H7 (cell line): ENCODE measurements around the gene HOXB8. TPM values are rescaled to one million over a fixed set of nuclear protein-coding genes. Genes with fewer than 3 reads are reported as not detected.

Experiments used
- total RNA-seq: library from RNA; depleted of rRNA; stranded (reverse); fragments of >200 nt; shearing (Covaris generic); gene quantifications from 2 replicates; pipeline ENCODE4 v1.2.3, GENCODE V29; 2014; rRNA removed

HOXB8 gene
- total RNA-seq, 1 experiment from 2014 or later = not detected

Other genes starting within 250 kb of the HOXB8 start
- gene SKAP1, start 185.1 kb downstream of the HOXB8 start, total RNA-seq = not detected in 2 replicates
- gene HOXB1, start 84.3 kb downstream of the HOXB8 start, total RNA-seq = 4.5 and 6.4 TPM in 2 replicates
- gene HOXB2, start 70.2 kb downstream of the HOXB8 start, total RNA-seq = 11.8 and 16.1 TPM in 2 replicates
- gene HOXB4, start 36.9 kb downstream of the HOXB8 start, total RNA-seq = 0.03 TPM in 1 of 2 replicates, not detected in the other
- 4.5 and 6.8 TPM in 2 replicates for gene HOXB3, start 25.1 kb downstream of the HOXB8 start, total RNA-seq
- not detected in 2 replicates for gene HOXB5, start 21.5 kb downstream of the HOXB8 start, total RNA-seq
- gene HOXB6, start 10.3 kb downstream of the HOXB8 start, total RNA-seq = not detected in 2 replicates
- gene HOXB7, start 4.3 kb downstream of the HOXB8 start, total RNA-seq = 0.45 TPM in 1 of 2 replicates, not detected in the other
- 0.04 TPM in 1 of 2 replicates, not detected in the other for gene HOXB9, start 11.1 kb upstream of the HOXB8 start, total RNA-seq
- gene PRAC1, start 107.2 kb upstream of the HOXB8 start, total RNA-seq = 156 and 173 TPM in 2 replicates
- gene PRAC2, start 107.9 kb upstream of the HOXB8 start, total RNA-seq = 40.8 and 40.9 TPM in 2 replicates
- gene HOXB13, start 113.5 kb upstream of the HOXB8 start, total RNA-seq = 7.9 and 11.1 TPM in 2 replicates
- gene TTLL6, start 201.9 kb upstream of the HOXB8 start, total RNA-seq = 2.1 and 2.6 TPM in 2 replicates
- 19.4 and 23.1 TPM in 2 replicates for gene CALCOCO2, start 215.7 kb upstream of the HOXB8 start, total RNA-seq